Hepatocyte (in vitro differentiated cells): Measurements from ENCODE around the gene CABP4. TPM values are rescaled to one million over a fixed set of nuclear protein-coding genes. Genes with fewer than 3 reads are reported as not detected.
"Not testable (repeated sequence)": the region's sequence is repeated elsewhere in the genome, so short reads cannot be mapped to it uniquely, and the experiment has no call there.

Source experiments
- DNase-seq: peaks from one replicate; pipeline ENCODE4 v3.0.0-alpha.2; 2016; ENCODE audit warnings: low spot score
- H2AFZ ChIP-seq: fragments of 200-600 bp; sonication (generic); 2 replicates; pipeline ENCODE4 v1.6.0; 2016; ENCODE audit warnings: antibody characterized with exemption, mild to moderate bottlenecking
- H3K27ac ChIP-seq: fragments of 200-600 bp; sonication (generic); 2 replicates; pipeline ENCODE4 v1.5.1; 2016; ENCODE audit warnings: mild to moderate bottlenecking
- H3K27me3 ChIP-seq: fragments of 200-600 bp; sonication (generic); 2 replicates; pipeline ENCODE4 v1.6.1; 2016
- H3K36me3 ChIP-seq: fragments of 200-600 bp; sonication (generic); replicated peaks from 2 replicates; pipeline ENCODE4 v1.5.1; 2016; ENCODE audit warnings: low read depth; ENCODE audit not compliant: insufficient read depth
- H3K4me1 ChIP-seq: fragments of 200-600 bp; sonication (generic); 2 replicates; pipeline ENCODE4 v1.5.1; 2016; ENCODE audit warnings: mild to moderate bottlenecking, moderate library complexity; ENCODE audit not compliant: insufficient read depth
- H3K4me2 ChIP-seq: fragments of 200-600 bp; sonication (generic); 2 replicates; pipeline ENCODE4 v1.6.0; 2016
- H3K4me3 ChIP-seq: fragments of 200-600 bp; sonication (generic); 2 replicates; pipeline ENCODE4 v1.5.1; 2016; ENCODE audit warnings: mild to moderate bottlenecking
- H3K79me2 ChIP-seq: fragments of 200-600 bp; sonication (generic); 2 replicates; pipeline ENCODE4 v1.6.0; 2017; ENCODE audit warnings: mild to moderate bottlenecking
- H3K9me2 ChIP-seq: fragments of 200-600 bp; sonication (generic); replicated peaks from 2 replicates; pipeline ENCODE4 v1.6.0; 2017; ENCODE audit warnings: mild to moderate bottlenecking; ENCODE audit not compliant: insufficient read depth
- H3K9me3 ChIP-seq: fragments of 200-600 bp; sonication (generic); 2 replicates; pipeline ENCODE4 v1.5.1; 2016; ENCODE audit warnings: low read depth, mild to moderate bottlenecking
- H4K20me1 ChIP-seq: fragments of 200-600 bp; sonication (generic); 2 replicates; pipeline ENCODE4 v1.6.0; 2016; ENCODE audit warnings: mild to moderate bottlenecking; ENCODE audit not compliant: insufficient read depth, poor library complexity, severe bottlenecking
- EZH2 ChIP-seq: fragments of 200-600 bp; sonication (generic); IDR thresholded peaks from 2 replicates; pipeline ENCODE4 v1.6.1; 2016; ENCODE audit warnings: antibody characterized with exemption, mild to moderate bottlenecking, borderline replicate concordance
- EZH2phosphoT487 ChIP-seq: fragments of 200-600 bp; sonication (generic); IDR thresholded peaks from one replicate; pipeline ENCODE4 v1.6.1; 2018; ENCODE audit warnings: antibody characterized with exemption, mild to moderate bottlenecking, low read depth, moderate library complexity; ENCODE audit not compliant: unreplicated experiment, severe bottlenecking
- WGBS: methylation state at CpG from one replicate; pipeline ENCODE4 v1.1.6; 2016; ENCODE audit warnings: low lambda C conversion rate; ENCODE audit errors: missing lambda C conversion rate; 5-methylcytosine and 5-hydroxymethylcytosine counted together
- polyA plus RNA-seq: library from polyadenylated mRNA; unstranded; fragments of >200 nt; fragmentation: Nextera tagmentation; extraction: Ambion mirVana; gene quantifications from 2 replicates; pipeline ENCODE4 v1.2.1, GENCODE V29; 2016
- total RNA-seq: library from RNA; depleted of rRNA; stranded (reverse); fragments of >200 nt; gene quantifications from 2 replicates; pipeline ENCODE4 v1.2.3, GENCODE V29; 2014
- TF ChIP-seq, protein P1 (sequence below): fragments of 200-600 bp; sonication (generic); IDR thresholded peaks from 2 replicates; pipeline ENCODE4 v1.5.1; 2016; ENCODE audit warnings: antibody characterized with exemption, mild to moderate bottlenecking; ENCODE audit not compliant: poor library complexity

The CABP4 gene
- total and polyA plus RNA-seq, 2 experiments from 2014 or later = not detected

DNA sequence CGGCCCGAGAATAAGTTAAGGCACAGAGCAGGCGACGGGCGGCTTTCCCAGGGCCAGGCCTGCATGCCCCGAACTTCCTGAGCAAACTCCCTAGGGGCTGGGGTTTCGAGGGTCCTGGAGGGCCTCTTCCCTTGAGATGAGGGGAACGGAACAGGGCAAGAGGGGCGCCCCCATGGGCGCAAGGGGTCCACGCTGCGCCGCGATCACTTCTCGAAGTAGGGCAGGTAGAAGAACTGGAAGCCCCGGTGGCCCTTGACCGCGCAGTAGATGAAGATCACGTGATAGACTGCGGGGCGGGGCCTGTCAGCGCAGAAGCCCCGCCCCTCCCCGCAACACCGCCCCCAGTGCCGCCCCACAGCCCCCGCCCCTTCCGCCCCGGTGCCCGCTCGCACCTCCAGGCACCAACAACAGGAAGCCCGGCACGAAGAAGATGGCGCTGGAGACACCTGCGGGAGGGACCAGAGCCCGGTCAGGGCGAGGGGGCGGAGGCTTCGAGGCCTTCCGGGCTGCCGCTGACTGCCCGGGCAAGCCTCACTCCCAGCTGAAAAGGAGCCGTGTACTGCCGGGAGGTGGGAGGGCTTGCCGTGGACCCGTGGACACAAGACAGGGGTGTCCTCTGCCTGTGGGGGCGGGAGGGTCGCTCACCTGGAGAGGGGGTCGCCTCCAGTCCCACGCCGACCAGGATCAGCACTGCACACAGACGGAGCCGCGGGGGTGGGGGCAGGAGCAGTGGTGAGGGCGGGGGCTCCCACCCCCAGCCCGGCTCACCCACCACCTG lies 9.4 kb downstream of the CABP4 start:
- H3K4me2 ChIP-seq = peak overlapping the region; percentile 88
- WGBS = 26% methylated on average over 45 of the region's 56 CpGs
- no peaks in the 10 kb centered on the region for H3K9me2 ChIP-seq
- H3K9me3 ChIP-seq = no peaks in the 10 kb centered on the region
- H3K79me2 ChIP-seq = peaks cover 37% of the 10 kb centered on the region
- peak; percentile 93 for DNase-seq
- no peaks in the 10 kb centered on the region for H3K27me3 ChIP-seq
- peak overlapping the region; percentile 98 for H3K27ac ChIP-seq
- peak overlapping the region; percentile 61 for H2AFZ ChIP-seq
- peak overlapping the region; percentile 60 for H3K4me3 ChIP-seq
- no peaks in the 10 kb centered on the region for H3K36me3 ChIP-seq
- TF ChIP-seq EZH2phosphoT487 = no peak
- no peak for TF ChIP-seq EZH2
- TF ChIP-seq, protein P1, sequence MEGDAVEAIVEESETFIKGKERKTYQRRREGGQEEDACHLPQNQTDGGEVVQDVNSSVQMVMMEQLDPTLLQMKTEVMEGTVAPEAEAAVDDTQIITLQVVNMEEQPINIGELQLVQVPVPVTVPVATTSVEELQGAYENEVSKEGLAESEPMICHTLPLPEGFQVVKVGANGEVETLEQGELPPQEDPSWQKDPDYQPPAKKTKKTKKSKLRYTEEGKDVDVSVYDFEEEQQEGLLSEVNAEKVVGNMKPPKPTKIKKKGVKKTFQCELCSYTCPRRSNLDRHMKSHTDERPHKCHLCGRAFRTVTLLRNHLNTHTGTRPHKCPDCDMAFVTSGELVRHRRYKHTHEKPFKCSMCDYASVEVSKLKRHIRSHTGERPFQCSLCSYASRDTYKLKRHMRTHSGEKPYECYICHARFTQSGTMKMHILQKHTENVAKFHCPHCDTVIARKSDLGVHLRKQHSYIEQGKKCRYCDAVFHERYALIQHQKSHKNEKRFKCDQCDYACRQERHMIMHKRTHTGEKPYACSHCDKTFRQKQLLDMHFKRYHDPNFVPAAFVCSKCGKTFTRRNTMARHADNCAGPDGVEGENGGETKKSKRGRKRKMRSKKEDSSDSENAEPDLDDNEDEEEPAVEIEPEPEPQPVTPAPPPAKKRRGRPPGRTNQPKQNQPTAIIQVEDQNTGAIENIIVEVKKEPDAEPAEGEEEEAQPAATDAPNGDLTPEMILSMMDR = no peak
- H4K20me1 ChIP-seq = no peaks in the 10 kb centered on the region
- peaks cover 8% of the 10 kb centered on the region for H3K4me1 ChIP-seq

DNA sequence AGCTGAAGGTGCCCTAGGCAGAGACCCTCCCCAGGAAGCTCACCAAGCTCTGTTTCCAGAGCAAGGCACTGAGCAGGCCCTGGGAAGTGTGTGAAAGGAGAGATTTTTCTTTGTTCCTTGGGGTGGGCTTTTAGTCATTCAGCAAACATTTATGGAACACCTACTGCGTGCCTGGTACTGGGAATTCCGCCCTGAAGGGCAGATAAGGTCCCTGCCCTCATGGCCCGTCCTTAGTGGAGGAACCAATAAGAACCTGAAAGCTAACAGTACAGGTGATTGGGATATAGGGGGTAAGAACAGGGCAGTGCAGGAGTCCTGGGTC lies 10.0 kb downstream of the CABP4 start:
- Histone ChIP-seq H4K20me1 (no peaks in the 10 kb centered on the region), H3K4me1 (peaks cover 8% of the 10 kb centered on the region), H3K9me2 (no peaks in the 10 kb centered on the region), H3K79me2 (peaks cover 37% of the 10 kb centered on the region), H3K4me3 (peak overlapping the region; percentile 60), H2AFZ (peak overlapping the region; percentile 43), H3K4me2 (peak overlapping the region; percentile 88), H3K27ac (peak overlapping the region; percentile 98), H3K36me3 (no peaks in the 10 kb centered on the region), H3K9me3 (no peaks in the 10 kb centered on the region), H3K27me3 (no peaks in the 10 kb centered on the region)
- DNase-seq = peak; percentile 45
- TF ChIP-seq EZH2phosphoT487 (no peak), EZH2 (no peak)
- TF ChIP-seq, protein P1 = no peak
- 46% methylated on average over 3 of the region's 3 CpGs for WGBS

DNA sequence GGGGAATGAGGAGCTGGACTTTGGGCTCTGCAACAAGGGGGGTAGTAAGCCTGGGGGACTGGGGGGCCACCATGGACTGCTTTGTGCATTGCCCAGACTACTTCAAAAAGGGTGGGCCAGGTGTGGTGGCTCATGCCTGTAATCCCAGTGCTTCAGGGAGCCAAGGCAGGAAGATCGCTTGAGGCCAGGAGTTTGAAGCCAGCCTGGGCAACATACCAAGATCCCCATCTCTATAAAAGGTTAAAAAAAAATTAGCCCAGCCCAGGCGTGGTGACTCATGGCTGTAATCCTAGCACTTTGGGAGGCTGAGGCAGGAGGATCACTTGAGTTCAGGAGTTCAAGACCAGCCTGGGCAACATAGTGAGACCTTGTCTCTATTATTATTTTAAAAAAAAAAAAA lies 10.4 kb downstream of the CABP4 start:
- not testable (repeated sequence) for H3K9me3 ChIP-seq, H3K4me1 ChIP-seq
- H3K4me2 ChIP-seq = peak overlapping the region; percentile 88

DNA sequence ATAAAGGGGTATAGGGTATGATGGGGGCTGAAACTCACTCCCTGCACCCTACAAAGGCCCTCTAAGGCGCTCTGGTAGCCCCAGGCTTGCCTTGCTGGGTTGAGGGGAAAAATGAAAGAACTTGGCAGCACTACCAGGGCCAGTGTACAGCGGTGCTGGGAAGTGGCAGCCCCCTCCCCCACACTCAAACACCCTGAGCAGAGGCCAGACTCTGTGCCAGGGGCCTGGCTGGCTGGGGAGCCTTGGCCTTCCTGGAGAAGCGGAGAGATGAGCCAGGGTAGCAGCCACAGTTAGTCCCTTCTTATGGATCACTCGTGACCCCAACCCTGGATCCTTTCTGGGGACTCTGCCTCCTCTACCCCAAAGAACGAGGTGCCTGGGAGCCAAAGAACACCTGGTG lies 11.2 kb downstream of the CABP4 start:
- no peak for DNase-seq
- no peaks in the 10 kb centered on the region for H3K27me3 ChIP-seq
- H3K9me3 ChIP-seq = no peaks in the 10 kb centered on the region
- peaks cover 8% of the 10 kb centered on the region for H3K4me1 ChIP-seq
- H4K20me1 ChIP-seq = no peaks in the 10 kb centered on the region
- H3K4me3 ChIP-seq = no peak overlapping the region
- no peak overlapping the region for H3K27ac ChIP-seq
- H3K79me2 ChIP-seq = peaks cover 37% of the 10 kb centered on the region
- no peaks in the 10 kb centered on the region for H3K9me2 ChIP-seq
- H3K36me3 ChIP-seq = no peaks in the 10 kb centered on the region
- H3K4me2 ChIP-seq = no peak overlapping the region
- WGBS = 96% methylated on average over 5 of the region's 5 CpGs
- TF ChIP-seq EZH2phosphoT487 (no peak), EZH2 (no peak)
- TF ChIP-seq, protein P1 = no peak
- no peak overlapping the region for H2AFZ ChIP-seq

More for the DNA sequence above, 10.4 kb downstream of the CABP4 start:
- H3K9me2 ChIP-seq, DNase-seq, H2AFZ ChIP-seq, H4K20me1 ChIP-seq, H3K4me3 ChIP-seq, H3K27me3 ChIP-seq, H3K36me3 ChIP-seq: not testable (repeated sequence)
- Histone ChIP-seq H3K79me2 (peaks cover 37% of the 10 kb centered on the region), H3K27ac (peak overlapping the region; percentile 98)
- 88% methylated on average over 2 of the region's 2 CpGs for WGBS
